MCF 10A (cell line): ENCODE results near the gene LIMK1. TPM values are rescaled to one million over a fixed set of nuclear protein-coding genes. Genes with fewer than 3 reads are reported as not detected.

Source experiments
- BruUV-seq: library from RNA; stranded (reverse); fragments of 400-500 nt; replicated peaks from 2 replicates; lab custom pipeline; 2021; lab: Mats Ljungman, UMichigan
- CTCF ChIA-PET: fragments of 300-600 bp; sonication (Branson Sonifier 250); formaldehyde crosslinking; extraction: SDS; loops from one replicate; lab custom pipeline; 2021; ENCODE audit warnings: antibody characterized with exemption, inconsistent platforms; lab: Yijun Ruan, JAX
- POLR2A ChIA-PET: fragments of 300-600, 350-650 bp; sonication (Branson Sonifier 250); formaldehyde crosslinking; extraction: SDS; loops from one replicate; lab custom pipeline; 2020; ENCODE audit warnings: antibody characterized with exemption, inconsistent platforms; lab: Yijun Ruan, JAX
- DNase-seq: peaks from one replicate; pipeline ENCODE4 v3.0.0-alpha.2; 2018; ENCODE audit not compliant: unreplicated experiment
- H3K27ac Mint-ChIP-seq: one replicate; pipeline ENCODE4 v1.8.0; 2022; ENCODE audit warnings: mild to moderate bottlenecking, low read depth, mixed read lengths; ENCODE audit not compliant: unreplicated experiment
- H3K27me3 Mint-ChIP-seq: one replicate; pipeline ENCODE4 v1.8.0; 2022; ENCODE audit warnings: mixed read lengths; ENCODE audit not compliant: insufficient read depth, unreplicated experiment
- H3K36me3 Mint-ChIP-seq: one replicate; pipeline ENCODE4 v1.8.0; 2022; ENCODE audit warnings: mild to moderate bottlenecking, moderate library complexity, mixed read lengths; ENCODE audit not compliant: insufficient read depth, unreplicated experiment
- H3K4me1 Mint-ChIP-seq: one replicate; pipeline ENCODE4 v1.8.0; 2022; ENCODE audit warnings: mixed read lengths; ENCODE audit not compliant: insufficient read depth, unreplicated experiment
- H3K4me3 Mint-ChIP-seq: one replicate; pipeline ENCODE4 v1.8.0; 2022; ENCODE audit warnings: mild to moderate bottlenecking, moderate library complexity, mixed read lengths; ENCODE audit not compliant: unreplicated experiment
- H3K9me3 Mint-ChIP-seq: one replicate; pipeline ENCODE4 v1.8.0; 2022; ENCODE audit warnings: mixed read lengths; ENCODE audit not compliant: unreplicated experiment
- intact Hi-C: fragments of 100-400 bp; cut with micrococcal nuclease; formaldehyde crosslinking; loops from 2 replicates; pipeline ENCODE4 v1.14.1; 2022
- total RNA-seq: library from RNA; stranded (reverse); gene quantifications from 2 replicates; pipeline ENCODE4 v1.2.3, GENCODE V29; 2022
- TF ChIP-seq, protein P1 (sequence below): fragments of 200-600 bp; IDR thresholded peaks from one replicate; pipeline ENCODE4 v1.8.0; 2022; ENCODE audit warnings: antibody characterized with exemption, mild to moderate bottlenecking; ENCODE audit not compliant: unreplicated experiment

LIMK1 gene
- total RNA-seq, 1 experiment from 2014 or later, result 21.4 TPM

DNA sequence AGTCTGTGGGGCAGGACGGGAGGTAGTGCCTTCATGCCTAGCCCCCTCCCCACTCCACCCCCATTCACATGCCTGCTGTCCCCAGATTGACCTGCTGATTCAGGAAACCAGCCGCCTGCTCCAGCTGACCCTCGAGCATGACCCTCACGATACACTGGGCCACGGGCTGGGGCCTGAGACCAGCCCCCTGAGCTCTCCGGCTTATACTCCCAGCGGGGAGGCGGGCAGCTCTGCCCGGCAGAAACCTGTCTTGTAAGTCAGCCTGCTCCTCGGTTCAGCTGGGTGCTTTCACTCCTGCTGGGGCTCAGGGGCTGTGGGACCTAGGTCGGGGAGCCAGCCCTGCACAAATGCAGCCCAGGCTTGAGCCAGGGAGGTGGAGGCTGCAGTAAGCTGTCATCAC, 22.4 kb downstream of the LIMK1 start:
- no TSS peak for BruUV-seq
- TF ChIP-seq, protein P1, sequence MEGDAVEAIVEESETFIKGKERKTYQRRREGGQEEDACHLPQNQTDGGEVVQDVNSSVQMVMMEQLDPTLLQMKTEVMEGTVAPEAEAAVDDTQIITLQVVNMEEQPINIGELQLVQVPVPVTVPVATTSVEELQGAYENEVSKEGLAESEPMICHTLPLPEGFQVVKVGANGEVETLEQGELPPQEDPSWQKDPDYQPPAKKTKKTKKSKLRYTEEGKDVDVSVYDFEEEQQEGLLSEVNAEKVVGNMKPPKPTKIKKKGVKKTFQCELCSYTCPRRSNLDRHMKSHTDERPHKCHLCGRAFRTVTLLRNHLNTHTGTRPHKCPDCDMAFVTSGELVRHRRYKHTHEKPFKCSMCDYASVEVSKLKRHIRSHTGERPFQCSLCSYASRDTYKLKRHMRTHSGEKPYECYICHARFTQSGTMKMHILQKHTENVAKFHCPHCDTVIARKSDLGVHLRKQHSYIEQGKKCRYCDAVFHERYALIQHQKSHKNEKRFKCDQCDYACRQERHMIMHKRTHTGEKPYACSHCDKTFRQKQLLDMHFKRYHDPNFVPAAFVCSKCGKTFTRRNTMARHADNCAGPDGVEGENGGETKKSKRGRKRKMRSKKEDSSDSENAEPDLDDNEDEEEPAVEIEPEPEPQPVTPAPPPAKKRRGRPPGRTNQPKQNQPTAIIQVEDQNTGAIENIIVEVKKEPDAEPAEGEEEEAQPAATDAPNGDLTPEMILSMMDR, result no peak
- no peaks in the 10 kb centered on the region for H3K27me3 Mint-ChIP-seq
- no peak overlapping the region for H3K27ac Mint-ChIP-seq
- no peaks in the 10 kb centered on the region for H3K9me3 Mint-ChIP-seq
- DNase-seq, result no peak
- H3K36me3 Mint-ChIP-seq, result peaks cover 59% of the 10 kb centered on the region
- no peaks in the 10 kb centered on the region for H3K4me1 Mint-ChIP-seq
- intact Hi-C loops, result no loop called here
- ChIA-PET POLR2A (no interaction called here), CTCF (interaction anchor here (2.2 kb wide), 1 partner anchor 37 kb away, joined by 11 read pairs; no protein-coding TSS in a partner anchor)
- no peak overlapping the region for H3K4me3 Mint-ChIP-seq

DNA sequence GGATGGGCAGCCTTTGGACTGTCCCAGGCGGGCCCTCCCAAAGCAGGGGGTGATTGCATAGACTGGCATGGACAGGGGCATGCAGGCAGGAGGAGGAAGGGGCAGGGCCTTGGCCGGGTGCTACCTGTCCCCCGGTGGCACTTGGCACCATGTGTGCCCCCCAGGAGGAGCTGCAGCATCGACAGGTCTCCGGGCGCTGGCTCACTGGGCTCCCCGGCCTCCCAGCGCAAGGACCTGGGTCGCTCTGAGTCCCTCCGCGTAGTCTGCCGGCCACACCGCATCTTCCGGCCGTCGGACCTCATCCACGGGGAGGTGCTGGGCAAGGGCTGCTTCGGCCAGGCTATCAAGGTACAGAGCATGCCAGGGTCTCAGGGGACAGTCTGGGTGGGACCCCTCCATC, 23.2 kb downstream of the LIMK1 start:
- no peak overlapping the region for H3K27ac Mint-ChIP-seq
- ChIA-PET POLR2A (no interaction called here), CTCF (interaction anchor here (0.6 to 2.2 kb wide), 2 partner anchors 37 to 48 kb away, joined by 3 to 11 read pairs; no protein-coding TSS in a partner anchor)
- H3K9me3 Mint-ChIP-seq, result no peaks in the 10 kb centered on the region
- intact Hi-C loops, result no loop called here
- no peaks in the 10 kb centered on the region for H3K4me1 Mint-ChIP-seq
- H3K4me3 Mint-ChIP-seq, result no peak overlapping the region
- DNase-seq, result no peak
- peaks cover 57% of the 10 kb centered on the region for H3K36me3 Mint-ChIP-seq
- TF ChIP-seq, protein P1, result no peak
- no peaks in the 10 kb centered on the region for H3K27me3 Mint-ChIP-seq
- BruUV-seq, result no TSS peak

GRCh38 chr7:74115326-74115725, 31.7 kb downstream of the LIMK1 start:
- Mint-ChIP-seq H3K27me3 (no peaks in the 10 kb centered on the region), H3K9me3 (no peaks in the 10 kb centered on the region), H3K27ac (no peak overlapping the region), H3K36me3 (peaks cover 33% of the 10 kb centered on the region), H3K4me1 (no peaks in the 10 kb centered on the region), H3K4me3 (no peak overlapping the region)
- TF ChIP-seq, protein P1, result no peak
- no TSS peak for BruUV-seq
- ChIA-PET POLR2A (no interaction called here), CTCF (interaction anchor here (0.6 kb wide), 1 partner anchor 52 kb away, joined by 3 read pairs; no protein-coding TSS in a partner anchor)
- no peak for DNase-seq
- intact Hi-C loops, result no loop called here

GRCh38 chr7:74116356-74116755, 32.8 kb downstream of the LIMK1 start:
- peaks cover 26% of the 10 kb centered on the region for H3K36me3 Mint-ChIP-seq
- ChIA-PET POLR2A (no interaction called here), CTCF (no interaction called here)
- intact Hi-C loops, result no loop called here
- no TSS peak for BruUV-seq
- no peaks in the 10 kb centered on the region for H3K9me3 Mint-ChIP-seq
- no peak overlapping the region for H3K27ac Mint-ChIP-seq
- TF ChIP-seq, protein P1, result no peak
- no peak for DNase-seq
- H3K4me1 Mint-ChIP-seq, result no peaks in the 10 kb centered on the region
- H3K4me3 Mint-ChIP-seq, result no peak overlapping the region
- no peaks in the 10 kb centered on the region for H3K27me3 Mint-ChIP-seq
